Activated CD4-positive, alpha-beta T cell treated with anti-CD3 and anti-CD28 coated beads for 4 hours (primary cell): ENCODE data around the gene TANC1.
"Not testable (repeated sequence)": the region's sequence is repeated elsewhere in the genome, so short reads cannot be mapped to it uniquely, and the experiment has no call there.

Experiments used
- DNase-seq, 2 donors: peaks; one replicate each; pipeline ENCODE4 v3.0.0-alpha.2; 2020

TANC1 gene

GRCh38 chr2:159032580-159032979 lies 64.1 kb downstream of the TANC1 start:
- no peak for DNase-seq

- DNase-seq, result no peak
Observed at GRCh38 chr2:159034713-159035112, 66.3 kb downstream of the TANC1 start.

- DNase-seq, result peak in 1 of 2 donors; percentile 9
Observed at GRCh38 chr2:159035790-159036411, 67.5 kb downstream of the TANC1 start.

- not testable (repeated sequence) for DNase-seq
Observed at GRCh38 chr2:159036461-159036860, 68.0 kb downstream of the TANC1 start.

- not testable (repeated sequence) for DNase-seq
Observed at GRCh38 chr2:159041328-159041727, 72.9 kb downstream of the TANC1 start.

- no peak for DNase-seq
Observed at GRCh38 chr2:159042115-159042850, 73.8 kb downstream of the TANC1 start.

GRCh38 chr2:159043710-159044109 lies 75.3 kb downstream of the TANC1 start:
- no peak for DNase-seq

- DNase-seq, result no peak
Observed at GRCh38 chr2:159044804-159045286, 76.4 kb downstream of the TANC1 start.

- no peak for DNase-seq
Observed at GRCh38 chr2:159045545-159046454, 77.4 kb downstream of the TANC1 start.

- no peak for DNase-seq
Observed at GRCh38 chr2:159046966-159047365, 78.5 kb downstream of the TANC1 start.

- no peak for DNase-seq
Observed at GRCh38 chr2:159050426-159050825, 82.0 kb downstream of the TANC1 start.

GRCh38 chr2:159051133-159051532 lies 82.7 kb downstream of the TANC1 start:
- DNase-seq, result no peak

- no peak for DNase-seq
Observed at GRCh38 chr2:159051661-159052060, 83.2 kb downstream of the TANC1 start.

GRCh38 chr2:159052157-159052601 lies 83.7 kb downstream of the TANC1 start:
- no peak for DNase-seq

GRCh38 chr2:159053161-159054031 lies 85.0 kb downstream of the TANC1 start:
- no peak for DNase-seq

- no peak for DNase-seq
Observed at GRCh38 chr2:159054032-159054334, 85.5 kb downstream of the TANC1 start.

- no peak for DNase-seq
Observed at GRCh38 chr2:159054985-159055384, 86.5 kb downstream of the TANC1 start.

GRCh38 chr2:159060518-159060917 lies 92.1 kb downstream of the TANC1 start:
- no peak for DNase-seq

GRCh38 chr2:159063677-159064076 lies 95.2 kb downstream of the TANC1 start:
- no peak for DNase-seq

GRCh38 chr2:159064446-159065301 lies 96.2 kb downstream of the TANC1 start:
- no peak for DNase-seq

GRCh38 chr2:159065313-159065712 lies 96.9 kb downstream of the TANC1 start:
- DNase-seq, result no peak
